HepG2 (cell line): ENCODE data around the gene AKIRIN1. TPM values are rescaled to one million over a fixed set of nuclear protein-coding genes. Genes with fewer than 3 reads are reported as not detected.

Experiments used
- AGO2 ChIP-seq: fragments of 200-400 bp; formaldehyde crosslinking; optimal IDR thresholded peaks from 2 replicates; pipeline ENCODE3; 2017; ENCODE audit warnings: mild to moderate bottlenecking, low read depth, low read length, moderate library complexity
- CENPT ChIP-seq: sonication (generic); formaldehyde crosslinking; IDR thresholded peaks from 2 replicates; pipeline ENCODE4 v1.8.0; 2022; ENCODE audit warnings: low read depth, mild to moderate bottlenecking, moderate library complexity, missing genetic modification reagents
- DDIT3 ChIP-seq: sonication (generic); formaldehyde crosslinking; IDR thresholded peaks from 2 replicates; pipeline ENCODE4 v1.4.0; 2020; ENCODE audit warnings: mild to moderate bottlenecking, missing genetic modification reagents
- GMEB1 ChIP-seq: sonication (generic); formaldehyde crosslinking; IDR thresholded peaks from 2 replicates; pipeline ENCODE4 v1.5.1; 2020; ENCODE audit warnings: missing genetic modification reagents, mild to moderate bottlenecking, borderline replicate concordance
- HMGXB4 ChIP-seq, 2 experiments: sonication (generic) in 1 of 2; formaldehyde crosslinking in 1 of 2; IDR thresholded peaks; 2 replicates each; pipeline versions ENCODE4 v1.4.0 to v1.6.1; 2018 to 2020; ENCODE audit warnings: missing genetic modification reagents in 2 of 2, borderline replicate concordance in 1 of 2, low read depth in 1 of 2, mild to moderate bottlenecking in 1 of 2, missing biosample characterization in 1 of 2
- MED13 ChIP-seq: sonication (generic); formaldehyde crosslinking; IDR thresholded peaks from 2 replicates; pipeline ENCODE4 v1.5.0; 2020; ENCODE audit warnings: missing genetic modification reagents
- MXD4 ChIP-seq: IDR thresholded peaks from 2 replicates; pipeline ENCODE4 v1.6.1; 2016; ENCODE audit warnings: mild to moderate bottlenecking, missing biosample characterization, missing genetic modification reagents
- NPAS2 ChIP-seq: sonication (generic); formaldehyde crosslinking; IDR thresholded peaks from 2 replicates; pipeline ENCODE4 v1.8.0; 2022; ENCODE audit warnings: mild to moderate bottlenecking, missing genetic modification reagents, borderline replicate concordance
- NR2F2 ChIP-seq: IDR thresholded peaks from 2 replicates; pipeline ENCODE4 v1.6.1; 2012; ENCODE audit warnings: low read depth, inconsistent platforms, borderline replicate concordance
- RAD21 ChIP-seq: fragments of 450-650 bp; formaldehyde crosslinking; IDR thresholded peaks from 2 replicates; pipeline ENCODE4 v1.5.0; 2020; ENCODE audit warnings: mild to moderate bottlenecking
- RARA ChIP-seq: IDR thresholded peaks from 2 replicates; pipeline ENCODE4 v1.6.1; 2016; ENCODE audit warnings: missing genetic modification reagents, missing compliant biosample characterization
- REXO4 ChIP-seq: sonication (generic); formaldehyde crosslinking; IDR thresholded peaks from 2 replicates; pipeline ENCODE4 v1.8.0; 2022; ENCODE audit warnings: missing genetic modification reagents, mild to moderate bottlenecking, borderline replicate concordance
- SPEN ChIP-seq: sonication (generic); formaldehyde crosslinking; IDR thresholded peaks from 2 replicates; pipeline ENCODE4 v1.5.1; 2020; ENCODE audit warnings: low read depth, mild to moderate bottlenecking, missing genetic modification reagents
- ZIK1 ChIP-seq: sonication (generic); formaldehyde crosslinking; IDR thresholded peaks from 2 replicates; pipeline ENCODE4 v1.5.0; 2020; ENCODE audit warnings: mild to moderate bottlenecking, low read depth, missing genetic modification reagents, borderline replicate concordance
- ZNF549 ChIP-seq: sonication (generic); formaldehyde crosslinking; IDR thresholded peaks from 2 replicates; pipeline ENCODE4 v1.5.0; 2020; ENCODE audit warnings: missing genetic modification reagents
- ZNF660 ChIP-seq: sonication (generic); formaldehyde crosslinking; IDR thresholded peaks from 2 replicates; pipeline ENCODE4 v1.5.1; 2020; ENCODE audit warnings: mild to moderate bottlenecking, low read depth, missing genetic modification reagents, borderline replicate concordance
- ZNF768 ChIP-seq: sonication (generic); formaldehyde crosslinking; IDR thresholded peaks from 2 replicates; pipeline ENCODE4 v1.4.0; 2020; ENCODE audit warnings: missing genetic modification reagents
- ZNF775 ChIP-seq: sonication (generic); formaldehyde crosslinking; IDR thresholded peaks from 2 replicates; pipeline ENCODE4 v1.4.0; 2020; ENCODE audit warnings: missing genetic modification reagents, mild to moderate bottlenecking, moderate library complexity, borderline replicate concordance
- polyA plus RNA-seq, 8 experiments: library from polyadenylated mRNA; depleted of rRNA in 3 of 8; stranded (reverse) in 7 of 8; unstranded in 1 of 8; fragments of >200 nt; fragmentation: Illumina TruSeq in 4 of 8; extraction: Trizol in 4 of 8; gene quantifications; 2 replicates each; pipeline versions ENCODE4 v1.2.1 to v1.2.3, GENCODE V29; 2011 to 2016; ENCODE audit warnings: low read depth in 4 of 8, missing spikeins in 1 of 8, mixed read lengths in 1 of 8; ENCODE audit not compliant: insufficient read depth in 1 of 8
- total RNA-seq, 5 experiments: library from RNA; depleted of rRNA; stranded (reverse); fragments of >200 nt; fragmentation: Illumina TruSeq; extraction: Trizol; gene quantifications; 2 replicates each; pipeline ENCODE4 v1.2.3, GENCODE V29; 2016; ENCODE audit warnings: low read depth in 1 of 5
- TF ChIP-seq, protein P1 (sequence below): sonication (generic); formaldehyde crosslinking; IDR thresholded peaks from 2 replicates; pipeline ENCODE4 v1.5.1; 2020; ENCODE audit warnings: mild to moderate bottlenecking, missing genetic modification reagents, borderline replicate concordance

AKIRIN1 gene
- total and polyA plus RNA-seq, 2 of the 13 experiments (the other 11 are each of a cell fraction or from before 2014, with no cell fraction given), result 123 to 157 TPM

GRCh38 chr1:39026051-39026865 lies 35.2 kb downstream of the AKIRIN1 start, which contains the start of gene NDUFS5 (continued):
- no peak for TF ChIP-seq NPAS2 (CRISPR knock-in tag)
- peak; percentile 67 to 84; a peak in 3 of 4 replicates for TF ChIP-seq HMGXB4 (CRISPR knock-in tag; IDR thresholded peaks at IDR 0.05; ENCODE audit: borderline replicate concordance in 1 of 2, low read depth in 1 of 2)
- TF ChIP-seq RAD21 (CRISPR knock-in tag), result no peak
- peak; percentile 45 for TF ChIP-seq MXD4
- no peak for TF ChIP-seq NR2F2
- peak; percentile 25; the same call in 1 of the 2 replicates for TF ChIP-seq ZNF768 (CRISPR knock-in tag)
- TF ChIP-seq ZIK1, result no peak
- TF ChIP-seq RARA (CRISPR knock-in tag), result no peak
- TF ChIP-seq AGO2, result no peak
- no peak for TF ChIP-seq MED13
- TF ChIP-seq ZNF660, result no peak
- TF ChIP-seq ZNF775 (CRISPR knock-in tag), result no peak
- 0 out of 2 replicates have a peak, but pooled peaks have one; percentile 10 for TF ChIP-seq SPEN (CRISPR knock-in tag)
- TF ChIP-seq CENPT (CRISPR knock-in tag), result no peak
- no peak for TF ChIP-seq REXO4 (CRISPR knock-in tag)
- TF ChIP-seq, protein P1, sequence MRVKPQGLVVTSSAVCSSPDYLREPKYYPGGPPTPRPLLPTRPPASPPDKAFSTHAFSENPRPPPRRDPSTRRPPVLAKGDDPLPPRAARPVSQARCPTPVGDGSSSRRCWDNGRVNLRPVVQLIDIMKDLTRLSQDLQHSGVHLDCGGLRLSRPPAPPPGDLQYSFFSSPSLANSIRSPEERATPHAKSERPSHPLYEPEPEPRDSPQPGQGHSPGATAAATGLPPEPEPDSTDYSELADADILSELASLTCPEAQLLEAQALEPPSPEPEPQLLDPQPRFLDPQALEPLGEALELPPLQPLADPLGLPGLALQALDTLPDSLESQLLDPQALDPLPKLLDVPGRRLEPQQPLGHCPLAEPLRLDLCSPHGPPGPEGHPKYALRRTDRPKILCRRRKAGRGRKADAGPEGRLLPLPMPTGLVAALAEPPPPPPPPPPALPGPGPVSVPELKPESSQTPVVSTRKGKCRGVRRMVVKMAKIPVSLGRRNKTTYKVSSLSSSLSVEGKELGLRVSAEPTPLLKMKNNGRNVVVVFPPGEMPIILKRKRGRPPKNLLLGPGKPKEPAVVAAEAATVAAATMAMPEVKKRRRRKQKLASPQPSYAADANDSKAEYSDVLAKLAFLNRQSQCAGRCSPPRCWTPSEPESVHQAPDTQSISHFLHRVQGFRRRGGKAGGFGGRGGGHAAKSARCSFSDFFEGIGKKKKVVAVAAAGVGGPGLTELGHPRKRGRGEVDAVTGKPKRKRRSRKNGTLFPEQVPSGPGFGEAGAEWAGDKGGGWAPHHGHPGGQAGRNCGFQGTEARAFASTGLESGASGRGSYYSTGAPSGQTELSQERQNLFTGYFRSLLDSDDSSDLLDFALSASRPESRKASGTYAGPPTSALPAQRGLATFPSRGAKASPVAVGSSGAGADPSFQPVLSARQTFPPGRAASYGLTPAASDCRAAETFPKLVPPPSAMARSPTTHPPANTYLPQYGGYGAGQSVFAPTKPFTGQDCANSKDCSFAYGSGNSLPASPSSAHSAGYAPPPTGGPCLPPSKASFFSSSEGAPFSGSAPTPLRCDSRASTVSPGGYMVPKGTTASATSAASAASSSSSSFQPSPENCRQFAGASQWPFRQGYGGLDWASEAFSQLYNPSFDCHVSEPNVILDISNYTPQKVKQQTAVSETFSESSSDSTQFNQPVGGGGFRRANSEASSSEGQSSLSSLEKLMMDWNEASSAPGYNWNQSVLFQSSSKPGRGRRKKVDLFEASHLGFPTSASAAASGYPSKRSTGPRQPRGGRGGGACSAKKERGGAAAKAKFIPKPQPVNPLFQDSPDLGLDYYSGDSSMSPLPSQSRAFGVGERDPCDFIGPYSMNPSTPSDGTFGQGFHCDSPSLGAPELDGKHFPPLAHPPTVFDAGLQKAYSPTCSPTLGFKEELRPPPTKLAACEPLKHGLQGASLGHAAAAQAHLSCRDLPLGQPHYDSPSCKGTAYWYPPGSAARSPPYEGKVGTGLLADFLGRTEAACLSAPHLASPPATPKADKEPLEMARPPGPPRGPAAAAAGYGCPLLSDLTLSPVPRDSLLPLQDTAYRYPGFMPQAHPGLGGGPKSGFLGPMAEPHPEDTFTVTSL (CRISPR knock-in tag), result no peak
- no peak for TF ChIP-seq ZNF549 (CRISPR knock-in tag)
- no peak for TF ChIP-seq DDIT3 (CRISPR knock-in tag)
- peak; percentile 94 for TF ChIP-seq GMEB1 (CRISPR knock-in tag)
